Transverse colon (tissue), 4 donors: ENCODE data around the gene MPP1. TPM values are rescaled to one million over a fixed set of nuclear protein-coding genes. Genes with fewer than 3 reads are reported as not detected.

Experiments used
- DNase-seq: peaks from one replicate; pipeline ENCODE4 v3.0.0-alpha.2; 2019
- H3K27ac ChIP-seq, 4 donors: fragments of 200-600 bp; sonication (generic); 2 replicates each; pipeline ENCODE4 v1.5.1; 2016 to 2018; ENCODE audit warnings: inconsistent platforms in 4 of 4
- H3K27me3 ChIP-seq: fragments of 200-600 bp; sonication (generic); 2 replicates; pipeline ENCODE4 v1.5.1; 2017; ENCODE audit warnings: inconsistent platforms
- H3K36me3 ChIP-seq, 4 donors: fragments of 200-600 bp; sonication (generic); 2 replicates each; pipeline ENCODE4 v1.5.1; 2017 to 2019; ENCODE audit warnings: inconsistent platforms in 4 of 4
- H3K4me1 ChIP-seq, 4 donors: fragments of 200-600 bp; sonication (generic); 2 replicates each; pipeline ENCODE4 v1.5.1; 2017 to 2020; ENCODE audit warnings: inconsistent platforms in 4 of 4
- H3K4me3 ChIP-seq, 4 donors: fragments of 200-600 bp; sonication (generic); 1 replicate in 1 of 4; 2 replicates in 3 of 4; pipeline versions ENCODE4 v1.5.1 to v1.6.1; 2017 to 2019; ENCODE audit warnings: inconsistent platforms in 4 of 4
- H3K9me3 ChIP-seq, 2 donors: fragments of 200-600 bp; sonication (generic); 2 replicates each; pipeline ENCODE4 v1.5.1; 2017 to 2019; ENCODE audit warnings: inconsistent platforms in 2 of 2
- CTCF ChIP-seq, 5 experiments: fragments of 200-600 bp in 3 of 5; fragments of 450-650 bp in 2 of 5; sonication (generic) in 3 of 5; IDR thresholded peaks; 1 replicate in 2 of 5; 2 replicates in 3 of 5; pipeline ENCODE4 v1.5.1; 2016 to 2017; ENCODE audit warnings: antibody characterized with exemption in 5 of 5, inconsistent platforms in 3 of 5, mild to moderate bottlenecking in 2 of 5, moderate library complexity in 1 of 5
- EP300 ChIP-seq: sonication (generic); formaldehyde crosslinking; IDR thresholded peaks from one replicate; pipeline ENCODE4 v1.6.1; 2017; ENCODE audit warnings: antibody characterized with exemption, low read depth
- POLR2A ChIP-seq: fragments of 450-650 bp; IDR thresholded peaks from one replicate; pipeline ENCODE4 v1.6.1; 2016; ENCODE audit warnings: antibody characterized with exemption, mild to moderate bottlenecking, moderate library complexity
- POLR2AphosphoS5 ChIP-seq, 3 donors: sonication (generic); formaldehyde crosslinking; IDR thresholded peaks; one replicate each; pipeline ENCODE4 v1.6.1; 2016; ENCODE audit warnings: antibody characterized with exemption in 3 of 3
- WGBS, 2 donors: methylation state at CpG; one replicate each; pipeline ENCODE4 v1.1.5; 2018; ENCODE audit warnings: low coverage in 1 of 2; 5-methylcytosine and 5-hydroxymethylcytosine counted together
- in situ Hi-C, 4 donors: fragments of 200-750 bp; cut with MboI; loops; one replicate each; pipeline versions ENCODE4 v1.15.0 to v1.15.1; 2017; ENCODE audit warnings: low sequenced_read_pairs in 3 of 4, low pct_ligation_motif_present in 1 of 4, low pct_unique_long_range_greater_than_20kb in 1 of 4
- intact Hi-C: fragments of 100-400 bp; cut with DNase I; formaldehyde crosslinking; loops from one replicate; pipeline ENCODE4 v1.15.1; 2023; ENCODE audit warnings: low total_unique reads
- total RNA-seq, 4 donors: library from RNA; depleted of rRNA; stranded (reverse); fragments of >200 nt; gene quantifications; one replicate each; pipeline ENCODE4 v1.1.0, GENCODE V29; 2016

Gene MPP1
- total RNA-seq, 4 donors from 2014 or later = 28.7 to 44.1 (median 32.8) TPM

GRCh38 chrX:154761977-154762536, 43.2 kb downstream of the MPP1 start:
- DNase-seq = peak; percentile 34
- in situ Hi-C loops = no loop called here

GRCh38 chrX:154758696-154759095, 46.6 kb downstream of the MPP1 start:
- no peak overlapping the region for H3K4me3 ChIP-seq
- H3K27me3 ChIP-seq = no peaks in the 10 kb centered on the region
- 75% methylated on average over 4 of the region's 4 CpGs; no CpG with 5 or more reads in 1 of the 2 donors for WGBS, 2 donors
- no peak for DNase-seq
- no peaks in the 10 kb centered on the region for H3K36me3 ChIP-seq
- intact Hi-C loops (no loop called here), in situ Hi-C loops (no loop called here)
- H3K4me1 ChIP-seq = peaks cover 0 to 8% (median 2%) of the 10 kb centered on the region in 4 donors
- H3K9me3 ChIP-seq = no peaks in the 10 kb centered on the region
- TF ChIP-seq CTCF (IDR thresholded peaks at IDR 0.05) (no peak), POLR2AphosphoS5 (IDR thresholded peaks at IDR 0.05) (no peak), EP300 (no peak), POLR2A (no peak)
- no peak overlapping the region for H3K27ac ChIP-seq

More at GRCh38 chrX:154761977-154762536, 43.2 kb downstream of the MPP1 start:
- Histone ChIP-seq H3K27ac (peak overlapping the region; percentile 76 to 89 (median 82)), H3K9me3 (no peaks in the 10 kb centered on the region), H3K4me3 (peak overlapping the region in 3 of 4 donors; percentile 56 to 70 (median 68)), H3K36me3 (no peaks in the 10 kb centered on the region), H3K27me3 (no peaks in the 10 kb centered on the region), H3K4me1 (peaks cover 0 to 15% (median 3%) of the 10 kb centered on the region in 4 donors)
- intact Hi-C loops = no loop called here
- 55% methylated on average over 11 of the region's 11 CpGs; no CpG with 5 or more reads in 1 of the 2 donors for WGBS, 2 donors
- no peak for TF ChIP-seq CTCF (IDR thresholded peaks at IDR 0.05)
- no peak for TF ChIP-seq POLR2A
- TF ChIP-seq EP300 = no peak
- no peak for TF ChIP-seq POLR2AphosphoS5 (IDR thresholded peaks at IDR 0.05)

GRCh38 chrX:154751669-154752271, 53.5 kb downstream of the MPP1 start:
- in situ Hi-C loops = no loop called here
- H3K4me3 ChIP-seq = no peak overlapping the region
- WGBS, 2 donors = 68% methylated on average over 9 of the region's 9 CpGs; no CpG with 5 or more reads in 1 of the 2 donors
- intact Hi-C loops = no loop called here
- peak overlapping the region in 3 of 4 donors; percentile 78 to 79 (median 78) for H3K27ac ChIP-seq
- H3K4me1 ChIP-seq = peaks cover 0 to 8% (median 0%) of the 10 kb centered on the region in 4 donors
- H3K36me3 ChIP-seq = no peaks in the 10 kb centered on the region
- H3K27me3 ChIP-seq = no peaks in the 10 kb centered on the region
- no peak for DNase-seq
- no peaks in the 10 kb centered on the region for H3K9me3 ChIP-seq
- TF ChIP-seq CTCF (IDR thresholded peaks at IDR 0.05) = no peak
- no peak for TF ChIP-seq EP300

- peak overlapping the region; percentile 64 to 79 (median 78) for H3K27ac ChIP-seq
- no peaks in the 10 kb centered on the region for H3K27me3 ChIP-seq
- no peaks in the 10 kb centered on the region for H3K9me3 ChIP-seq
- in situ Hi-C loops = no loop called here
- H3K4me3 ChIP-seq = peak overlapping the region in 3 of 4 donors; percentile 34 to 55 (median 37)
- H3K36me3 ChIP-seq = no peaks in the 10 kb centered on the region
- intact Hi-C loops = no loop called here
- DNase-seq = no peak
- TF ChIP-seq CTCF (IDR thresholded peaks at IDR 0.05) (no peak), EP300 (no peak), POLR2AphosphoS5 (IDR thresholded peaks at IDR 0.05) (no peak), POLR2A (no peak)
- H3K4me1 ChIP-seq = peaks cover 0 to 8% (median 0%) of the 10 kb centered on the region in 4 donors
- WGBS, 2 donors = 40% methylated on average over 17 of the region's 20 CpGs; no CpG with 5 or more reads in 1 of the 2 donors
These were observed 54.0 kb downstream of the MPP1 start for GRCh38 chrX:154751203-154751668.
